ENCODE data around the gene ITK. TPM values are rescaled to one million over a fixed set of nuclear protein-coding genes. Genes with fewer than 3 reads are reported as not detected.
A peak's percentile ranks its signal among the peaks of the same experiment; 100 is the strongest.

Gene ITK
- total and polyA plus RNA-seq, 10 donors = 5.6 to 81.1 (median 39.9) TPM

GRCh38 chr5:157165261-157165660, 15.4 kb upstream of the ITK start:
- 81 to 93% (median 89%) methylated on average over 4 of the region's 4 CpGs for WGBS, 5 donors
- TF ChIP-seq, protein P1, sequence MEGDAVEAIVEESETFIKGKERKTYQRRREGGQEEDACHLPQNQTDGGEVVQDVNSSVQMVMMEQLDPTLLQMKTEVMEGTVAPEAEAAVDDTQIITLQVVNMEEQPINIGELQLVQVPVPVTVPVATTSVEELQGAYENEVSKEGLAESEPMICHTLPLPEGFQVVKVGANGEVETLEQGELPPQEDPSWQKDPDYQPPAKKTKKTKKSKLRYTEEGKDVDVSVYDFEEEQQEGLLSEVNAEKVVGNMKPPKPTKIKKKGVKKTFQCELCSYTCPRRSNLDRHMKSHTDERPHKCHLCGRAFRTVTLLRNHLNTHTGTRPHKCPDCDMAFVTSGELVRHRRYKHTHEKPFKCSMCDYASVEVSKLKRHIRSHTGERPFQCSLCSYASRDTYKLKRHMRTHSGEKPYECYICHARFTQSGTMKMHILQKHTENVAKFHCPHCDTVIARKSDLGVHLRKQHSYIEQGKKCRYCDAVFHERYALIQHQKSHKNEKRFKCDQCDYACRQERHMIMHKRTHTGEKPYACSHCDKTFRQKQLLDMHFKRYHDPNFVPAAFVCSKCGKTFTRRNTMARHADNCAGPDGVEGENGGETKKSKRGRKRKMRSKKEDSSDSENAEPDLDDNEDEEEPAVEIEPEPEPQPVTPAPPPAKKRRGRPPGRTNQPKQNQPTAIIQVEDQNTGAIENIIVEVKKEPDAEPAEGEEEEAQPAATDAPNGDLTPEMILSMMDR (IDR thresholded peaks at IDR 0.05 in 8 of 11, conservative IDR thresholded peaks at IDR 0.05 in 3 of 11) = no peak
- no peak for TF ChIP-seq POLR2AphosphoS5 (IDR thresholded peaks at IDR 0.05)
- TF ChIP-seq POLR2A (IDR thresholded peaks at IDR 0.05) = no peak
- no peaks in the 10 kb centered on the region for H3K27me3 ChIP-seq (replicated peaks in 1 of 7)
- H3K4me1 ChIP-seq = no peaks in the 10 kb centered on the region
- H3K36me3 ChIP-seq = no peaks in the 10 kb centered on the region
- no peak overlapping the region for H3K4me3 ChIP-seq
- no peak overlapping the region for H3K27ac ChIP-seq
- peaks cover 0 to 6% (median 0%) of the 10 kb centered on the region in 8 donors for H3K9me3 ChIP-seq
- DNase-seq = no peak
- intact Hi-C loops (cut with DNase I; ENCODE audit: low total_unique reads) = no loop called here

GRCh38 chr5:157165668-157166067, 15.0 kb upstream of the ITK start:
- TF ChIP-seq POLR2AphosphoS5 (IDR thresholded peaks at IDR 0.05) = no peak
- TF ChIP-seq, protein P1 (IDR thresholded peaks at IDR 0.05 in 8 of 11, conservative IDR thresholded peaks at IDR 0.05 in 3 of 11) = no peak
- TF ChIP-seq POLR2A (IDR thresholded peaks at IDR 0.05) = no peak
- 89 to 94% (median 90%) methylated on average over 14 of the region's 14 CpGs for WGBS, 5 donors
- intact Hi-C loops (cut with DNase I; ENCODE audit: low total_unique reads) = no loop called here

GRCh38 chr5:157166214-157167213, 14.1 kb upstream of the ITK start, which contains the start of gene GARIN3:
Gene GARIN3, minus strand, starts transcription at chr5:157166264. Its CDS starts 96 bp downstream, at chr5:157166168.
- TF ChIP-seq, protein P1 (IDR thresholded peaks at IDR 0.05 in 8 of 11, conservative IDR thresholded peaks at IDR 0.05 in 3 of 11) = no peak
- TF ChIP-seq POLR2A (IDR thresholded peaks at IDR 0.05) (no peak), POLR2AphosphoS5 (IDR thresholded peaks at IDR 0.05) (no peak)
- WGBS, 5 donors = 85 to 90% (median 87%) methylated on average over 7 of the region's 7 CpGs
- intact Hi-C loops (cut with DNase I; ENCODE audit: low total_unique reads) = no loop called here

More at GRCh38 chr5:157165668-157166067, 15.0 kb upstream of the ITK start:
- Histone ChIP-seq H3K36me3 (no peaks in the 10 kb centered on the region), H3K27me3 (replicated peaks in 1 of 7) (no peaks in the 10 kb centered on the region), H3K9me3 (peaks cover 0 to 10% (median 0%) of the 10 kb centered on the region in 8 donors), H3K27ac (no peak overlapping the region), H3K4me3 (no peak overlapping the region), H3K4me1 (no peaks in the 10 kb centered on the region)
- DNase-seq = no peak

GRCh38 chr5:157167214-157167621, 13.4 kb upstream of the ITK start:
- Histone ChIP-seq H3K4me1 (peaks cover 0 to 7% (median 1%) of the 10 kb centered on the region in 6 donors), H3K27me3 (replicated peaks in 1 of 7) (no peaks in the 10 kb centered on the region), H3K27ac (peak overlapping the region in 1 of 8 donors; percentile 22), H3K9me3 (peaks cover 0 to 13% (median 0%) of the 10 kb centered on the region in 8 donors), H3K4me3 (no peak overlapping the region), H3K36me3 (no peaks in the 10 kb centered on the region)
- no peak for DNase-seq
- TF ChIP-seq POLR2AphosphoS5 (IDR thresholded peaks at IDR 0.05) = no peak
- TF ChIP-seq, protein P1 (IDR thresholded peaks at IDR 0.05 in 8 of 11, conservative IDR thresholded peaks at IDR 0.05 in 3 of 11) = no peak
- no peak for TF ChIP-seq POLR2A (IDR thresholded peaks at IDR 0.05)
- WGBS, 5 donors = 62 to 72% (median 63%) methylated on average over 4 of the region's 4 CpGs
- intact Hi-C loops (cut with DNase I; ENCODE audit: low total_unique reads) = no loop called here

More at GRCh38 chr5:157166214-157167213, 14.1 kb upstream of the ITK start, which contains the start of gene GARIN3:
- H3K4me3 ChIP-seq = no peak within 1 kb of the TSS
- H3K27ac ChIP-seq = no peak within 1 kb of the TSS
- H3K9me3 ChIP-seq = peaks cover 0 to 13% (median 0%) of the 10 kb centered on the region in 8 donors
- no peaks in the 10 kb centered on the region for H3K27me3 ChIP-seq (replicated peaks in 1 of 7)
- peaks cover 0 to under 1% (median 0%) of the 10 kb centered on the region in 6 donors for H3K4me1 ChIP-seq
- DNase-seq = no peak
- no peaks in the 10 kb centered on the region for H3K36me3 ChIP-seq

Measured in spleen (tissue), 11 donors.